Measurements from ENCODE around the gene C22orf15. TPM values are rescaled to one million over a fixed set of nuclear protein-coding genes. Genes with fewer than 3 reads are reported as not detected.

C22orf15 gene
- polyA plus RNA-seq, 6 donors from 2014 or later, result 0.13 to 4.9 (median 1.0) TPM; not detected in 2

DNA sequence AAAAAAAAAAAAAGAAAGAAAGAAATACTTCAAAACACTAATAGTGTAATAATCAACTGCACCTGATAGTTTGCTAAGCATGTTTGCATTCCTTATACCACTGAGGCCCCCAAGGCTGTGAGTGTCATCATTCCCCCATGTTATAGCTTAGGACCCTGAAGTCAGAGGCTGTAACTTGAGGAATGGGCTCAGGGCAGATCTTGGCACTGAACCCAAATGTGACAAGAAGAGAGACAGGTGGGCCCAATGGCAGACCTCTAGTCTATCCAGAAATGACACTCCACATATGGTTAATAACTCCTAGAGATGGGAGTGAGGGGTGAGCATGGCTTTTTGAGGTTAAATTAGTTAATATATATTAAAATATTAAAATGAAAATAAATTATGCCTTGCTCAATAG is 25.1 kb upstream of the C22orf15 start:
- no peak for ATAC-seq (ENCODE audit: low read depth in 2 of 2)

DNA sequence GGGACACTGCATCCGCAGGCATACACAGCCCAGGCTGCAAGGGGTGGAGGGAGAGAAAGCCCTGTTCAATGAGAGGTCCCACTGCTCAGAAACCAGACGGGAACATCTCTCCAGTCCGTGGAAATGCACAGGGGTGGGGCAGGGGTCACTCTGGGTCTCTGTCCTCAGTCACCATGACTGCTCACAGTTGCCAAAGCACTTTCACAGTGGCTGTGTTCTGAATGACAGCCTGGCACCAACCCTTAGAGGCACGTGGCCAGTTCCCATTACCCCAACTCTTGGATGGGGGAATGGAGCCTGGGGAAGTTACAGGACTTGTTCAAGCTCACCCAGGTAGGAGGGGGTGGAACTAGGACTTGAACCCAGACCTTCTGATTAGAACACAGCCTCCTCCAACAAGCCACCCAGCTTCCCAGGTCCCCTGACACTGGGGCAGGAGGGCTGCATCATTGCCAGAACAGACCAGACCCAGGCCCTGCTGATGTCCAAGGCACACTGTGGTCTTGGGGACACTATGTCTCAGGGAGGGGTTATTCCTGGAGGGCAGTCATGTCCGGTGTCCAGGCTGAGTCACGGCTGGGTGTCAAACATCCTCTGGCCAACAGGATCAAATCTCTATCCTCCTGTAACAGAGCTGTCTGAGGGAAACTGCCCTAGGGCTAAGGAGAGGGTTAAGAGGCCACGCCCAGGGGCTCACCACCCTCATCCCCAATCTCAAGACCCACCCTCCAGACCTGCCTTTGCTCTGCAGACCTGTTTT is 20.1 kb upstream of the C22orf15 start:
- ATAC-seq (ENCODE audit: low read depth in 2 of 2) (no peak), DNase-seq (no peak)
- Mint-ChIP-seq H3K36me3 (peaks cover 16 to 24% of the 10 kb centered on the region in 2 donors), H3K27me3 (no peaks in the 10 kb centered on the region), H3K27ac (no peak overlapping the region), H3K4me1 (peaks cover 11 to 15% (median 13%) of the 10 kb centered on the region in 3 donors), H3K4me3 (no peak overlapping the region), H3K9me3 (peaks cover 0 to 4% (median 0%) of the 10 kb centered on the region in 7 donors)

More for the DNA sequence above, 25.1 kb upstream of the C22orf15 start:
- Mint-ChIP-seq H3K27me3 (no peaks in the 10 kb centered on the region), H3K27ac (no peak overlapping the region), H3K36me3 (no peaks in the 10 kb centered on the region), H3K9me3 (no peaks in the 10 kb centered on the region), H3K4me1 (peaks cover 0 to 9% (median 7%) of the 10 kb centered on the region in 3 donors), H3K4me3 (no peak overlapping the region)
- no peak for DNase-seq

DNA sequence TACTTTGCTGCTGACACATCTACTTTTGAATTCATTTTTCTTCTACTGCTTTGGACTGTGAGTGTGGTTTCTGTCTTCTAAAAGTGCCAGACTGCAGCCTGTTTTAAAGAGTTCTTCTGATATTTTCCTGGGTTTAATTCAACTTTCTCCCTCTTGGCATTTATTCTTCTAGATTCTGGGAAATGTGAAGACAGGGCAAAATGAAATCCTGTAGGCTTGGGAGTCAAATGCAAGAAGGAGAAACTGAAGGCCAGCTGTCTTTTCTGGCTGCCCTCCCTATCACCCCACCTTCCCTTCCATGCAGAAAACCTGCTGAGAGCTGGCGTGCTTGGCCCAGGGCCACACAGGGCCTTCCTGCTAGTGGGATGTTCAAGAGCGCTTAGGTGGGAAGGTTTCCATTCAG is 19.5 kb upstream of the C22orf15 start:
- Mint-ChIP-seq H3K9me3 (peaks cover 0 to 4% (median 0%) of the 10 kb centered on the region in 7 donors), H3K27ac (peak overlapping the region in 1 of 6 donors; percentile 56), H3K36me3 (peaks cover 16 to 24% of the 10 kb centered on the region in 2 donors), H3K4me3 (no peak overlapping the region), H3K4me1 (peaks cover 13 to 15% (median 13%) of the 10 kb centered on the region in 3 donors), H3K27me3 (no peaks in the 10 kb centered on the region)
- DNase-seq, result no peak
- ATAC-seq (ENCODE audit: low read depth in 2 of 2), result no peak

DNA sequence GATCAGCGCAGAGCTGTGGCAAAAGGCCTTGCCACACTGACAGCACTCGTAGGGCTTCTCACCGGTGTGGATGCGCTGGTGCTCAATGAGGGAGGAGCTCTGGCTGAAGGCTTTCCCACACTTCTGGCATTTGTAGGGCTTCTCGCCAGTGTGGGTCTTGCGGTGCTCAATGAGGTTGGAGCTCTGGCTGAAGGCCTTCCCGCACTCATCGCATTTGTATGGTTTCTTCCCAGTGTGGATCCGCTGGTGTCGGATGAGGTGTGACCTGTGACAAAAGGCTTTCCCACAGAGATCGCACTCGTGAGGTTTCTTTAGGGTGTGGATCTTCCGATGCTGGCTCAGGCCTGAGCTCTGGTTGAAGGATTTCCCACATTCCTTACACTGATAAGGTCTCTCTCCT is 18.8 kb upstream of the C22orf15 start:
- H3K9me3 Mint-ChIP-seq, result peaks cover 0 to 4% (median 0%) of the 10 kb centered on the region in 7 donors
- no peaks in the 10 kb centered on the region for H3K27me3 Mint-ChIP-seq
- ATAC-seq (ENCODE audit: low read depth in 2 of 2), result no peak
- H3K36me3 Mint-ChIP-seq, result peaks cover 16 to 24% of the 10 kb centered on the region in 2 donors
- H3K4me1 Mint-ChIP-seq, result peaks cover 13 to 15% (median 13%) of the 10 kb centered on the region in 3 donors
- no peak for DNase-seq
- H3K4me3 Mint-ChIP-seq, result peak overlapping the region in 1 of 8 donors; percentile 43
- no peak overlapping the region for H3K27ac Mint-ChIP-seq

DNA sequence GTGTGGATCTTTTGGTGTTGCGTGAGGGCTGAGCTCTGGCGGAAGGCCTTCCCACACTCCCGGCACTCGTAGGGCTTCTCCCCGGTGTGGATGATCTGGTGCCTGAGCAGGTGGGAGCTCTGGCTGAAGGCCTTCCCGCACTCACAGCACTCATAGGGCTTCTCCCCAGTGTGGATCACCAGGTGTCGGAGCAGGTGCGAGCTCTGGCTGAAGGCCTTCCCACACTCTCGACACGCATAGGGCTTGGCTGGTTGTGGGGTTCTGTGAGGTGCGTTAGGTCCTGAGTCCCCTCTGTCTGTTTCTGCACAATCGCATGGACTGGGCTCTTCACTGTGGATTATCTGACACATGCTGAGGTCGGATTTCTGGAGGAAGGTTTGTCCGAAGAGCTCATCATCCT is 18.3 kb upstream of the C22orf15 start:
- Mint-ChIP-seq H3K27ac (peak overlapping the region in 2 of 6 donors; percentile 19 to 61), H3K36me3 (peaks cover 16 to 24% of the 10 kb centered on the region in 2 donors), H3K4me3 (no peak overlapping the region), H3K9me3 (peaks cover 0 to 4% (median 0%) of the 10 kb centered on the region in 7 donors), H3K4me1 (peaks cover 13 to 16% (median 13%) of the 10 kb centered on the region in 3 donors), H3K27me3 (no peaks in the 10 kb centered on the region)
- DNase-seq (no peak), ATAC-seq (ENCODE audit: low read depth in 2 of 2) (no peak)

DNA sequence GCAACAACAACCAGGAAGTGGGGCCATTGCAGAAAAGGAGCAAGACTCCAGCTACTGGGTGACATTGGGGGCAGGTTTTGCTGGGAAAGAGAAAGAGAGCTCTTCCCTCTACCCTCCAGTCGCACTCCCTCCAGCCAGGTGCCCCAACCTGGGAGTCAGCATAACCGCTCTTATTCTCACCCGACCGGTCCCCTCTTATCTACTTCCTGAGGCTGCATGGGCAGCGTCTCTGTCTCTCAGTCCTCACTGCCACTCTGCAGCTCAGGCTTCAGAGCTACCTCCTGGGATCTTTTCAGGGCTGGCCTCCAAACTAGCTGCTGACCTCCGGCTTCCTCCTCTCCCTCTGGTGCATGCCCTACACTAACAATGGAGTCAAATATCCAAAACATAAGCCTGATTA is 17.0 kb upstream of the C22orf15 start:
- H3K27me3 Mint-ChIP-seq, result no peaks in the 10 kb centered on the region
- peaks cover 25 to 28% (median 26%) of the 10 kb centered on the region in 3 donors for H3K4me1 Mint-ChIP-seq
- peaks cover 16 to 24% of the 10 kb centered on the region in 2 donors for H3K36me3 Mint-ChIP-seq
- DNase-seq (no peak), ATAC-seq (ENCODE audit: low read depth in 2 of 2) (no peak)
- no peak overlapping the region for H3K4me3 Mint-ChIP-seq
- H3K27ac Mint-ChIP-seq, result peak overlapping the region in 2 of 6 donors; percentile 66 to 81
- peaks cover 0 to 4% (median 0%) of the 10 kb centered on the region in 7 donors for H3K9me3 Mint-ChIP-seq

DNA sequence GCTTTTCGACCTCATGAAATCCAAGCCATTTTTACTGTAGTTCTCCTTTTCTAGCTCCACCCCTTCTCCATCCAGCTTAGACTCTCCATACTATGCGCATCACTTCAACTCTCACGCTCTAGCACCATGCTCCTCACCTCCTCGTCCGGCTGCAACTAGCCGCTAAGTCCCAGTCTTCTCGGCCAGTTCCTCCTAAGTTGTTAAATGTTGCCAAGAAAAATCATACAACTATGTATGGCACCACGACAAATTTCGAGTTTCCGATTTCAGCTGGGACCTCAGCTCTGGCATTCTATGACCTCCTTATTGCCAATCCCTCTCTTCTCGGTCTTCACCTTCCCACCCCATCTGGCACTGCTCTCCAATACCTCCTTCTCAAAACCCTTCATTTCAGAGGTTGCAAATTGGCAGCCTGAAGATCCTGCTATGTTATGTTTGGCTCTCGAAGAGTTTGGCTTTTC is 12.9 kb upstream of the C22orf15 start:
- H3K27me3 Mint-ChIP-seq, result no peaks in the 10 kb centered on the region
- ATAC-seq (ENCODE audit: low read depth in 2 of 2), result no peak
- H3K4me3 Mint-ChIP-seq, result peak overlapping the region; percentile 0 to 93 (median 84)
- H3K27ac Mint-ChIP-seq, result peak overlapping the region in 5 of 6 donors; percentile 27 to 99 (median 76)
- H3K4me1 Mint-ChIP-seq, result peaks cover 44 to 61% (median 52%) of the 10 kb centered on the region in 3 donors
- peaks cover 4% of the 10 kb centered on the region in 2 donors for H3K36me3 Mint-ChIP-seq
- H3K9me3 Mint-ChIP-seq, result peaks cover 0 to under 1% (median 0%) of the 10 kb centered on the region in 7 donors
- no peak for DNase-seq

DNA sequence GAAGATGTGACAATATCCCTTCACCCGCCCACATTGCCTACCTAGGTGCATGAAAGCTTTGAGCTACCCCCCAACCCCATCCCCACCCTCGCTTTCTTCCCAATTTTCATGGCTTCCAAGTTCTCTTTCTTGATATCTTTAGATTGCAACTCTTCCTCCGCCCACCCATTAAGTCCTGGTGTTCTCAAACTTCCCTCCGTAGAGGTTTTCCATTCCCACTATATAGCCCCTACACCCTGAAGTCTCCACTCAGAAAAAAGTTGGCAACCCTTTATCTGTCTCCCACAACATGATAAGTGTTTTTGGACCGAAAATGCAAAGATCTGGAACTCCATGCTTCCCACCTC is 12.4 kb upstream of the C22orf15 start:
- Mint-ChIP-seq H3K36me3 (no peaks in the 10 kb centered on the region), H3K27me3 (no peaks in the 10 kb centered on the region), H3K4me3 (peak overlapping the region; percentile 79 to 93 (median 88))

DNA sequence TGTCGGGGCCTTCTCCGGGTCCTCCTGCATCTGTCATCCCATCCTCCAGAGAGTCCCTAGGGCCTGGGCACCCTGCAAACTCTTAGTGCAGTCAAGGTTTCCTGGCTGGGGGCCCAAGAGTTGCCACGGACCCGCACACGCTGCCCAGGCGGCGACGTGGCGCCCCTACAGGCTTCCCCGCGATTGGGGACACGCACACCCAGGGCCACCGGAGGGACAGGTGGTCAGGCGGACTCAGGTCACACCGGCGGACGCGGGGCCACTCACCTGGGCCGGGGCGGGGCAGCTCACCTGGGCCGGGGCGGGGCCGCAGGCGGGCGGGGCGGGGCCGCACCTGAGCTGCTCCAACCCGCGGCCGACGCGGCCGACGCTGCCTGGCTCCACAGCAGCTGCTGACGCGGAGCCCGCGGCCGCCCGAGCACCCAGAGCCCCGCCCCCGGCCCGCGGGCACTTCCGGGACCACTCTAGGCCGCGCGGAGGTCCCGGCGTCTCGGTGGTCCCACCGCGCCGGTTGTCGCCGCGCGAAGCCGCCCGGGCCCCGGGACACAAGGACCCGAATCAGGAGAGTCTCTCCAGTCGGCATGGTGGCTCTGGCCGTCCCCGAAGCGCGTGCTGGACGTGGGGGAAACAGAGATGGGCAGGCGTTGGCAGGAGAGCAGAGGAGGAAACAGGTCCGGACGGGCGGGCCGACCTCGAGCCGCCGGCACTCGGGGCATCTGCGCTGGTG is 11.9 kb upstream of the C22orf15 start, which contains the start of gene ZNF70:
TSS of gene ZNF70 (minus strand) at position 399 of the 727 bp plus-strand sequence. CDS start 5,972 bp downstream, outside the sequence.
- DNase-seq, result peak; percentile 86
- Mint-ChIP-seq H3K27me3 (no peaks in the 10 kb centered on the region), H3K4me1 (peaks cover 50 to 68% (median 60%) of the 10 kb centered on the region in 3 donors), H3K36me3 (no peaks in the 10 kb centered on the region), H3K27ac (peak within 1 kb of the TSS; percentile 99 to 100 (median 100)), H3K9me3 (no peaks in the 10 kb centered on the region), H3K4me3 (peak within 1 kb of the TSS; percentile 91 to 99 (median 97))
- peak; percentile 56 to 62 for ATAC-seq (ENCODE audit: low read depth in 2 of 2)

More for the DNA sequence above, 12.4 kb upstream of the C22orf15 start:
- Mint-ChIP-seq H3K27ac (peak overlapping the region; percentile 70 to 100 (median 85)), H3K4me1 (peaks cover 45 to 65% (median 57%) of the 10 kb centered on the region in 3 donors), H3K9me3 (no peaks in the 10 kb centered on the region)
- DNase-seq (no peak), ATAC-seq (ENCODE audit: low read depth in 2 of 2) (no peak)

DNA sequence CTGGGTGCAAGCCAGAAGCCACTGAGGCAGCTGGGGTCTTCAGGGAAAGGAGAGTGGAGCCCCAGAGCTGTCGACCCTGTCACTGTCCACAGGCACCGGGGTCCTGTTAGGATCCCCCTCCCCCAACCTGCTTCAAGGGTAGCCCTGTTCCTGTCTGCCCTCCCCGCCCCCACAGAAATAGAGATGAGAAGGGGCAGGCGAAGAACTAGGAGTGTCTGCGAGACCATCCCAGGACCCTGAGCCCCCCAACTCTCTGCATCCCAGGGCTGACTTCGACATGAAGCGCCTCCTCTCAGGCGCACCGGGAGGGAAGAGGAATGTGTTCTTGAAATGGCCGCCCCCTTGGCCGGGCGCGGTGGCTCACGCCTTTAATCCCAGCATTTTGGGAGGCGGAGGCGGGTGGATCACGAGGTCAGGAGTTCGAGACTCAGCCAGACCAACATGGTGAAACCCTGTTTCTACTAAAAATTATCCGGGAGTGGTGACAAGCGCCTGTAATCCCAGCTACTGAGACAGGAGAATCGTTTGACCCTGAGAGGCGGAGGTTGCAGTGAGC is 11.3 kb upstream of the C22orf15 start:
- ATAC-seq (ENCODE audit: low read depth in 2 of 2) (no peak), DNase-seq (no peak)
- peak overlapping the region; percentile 91 to 99 (median 97) for H3K4me3 Mint-ChIP-seq
- no peaks in the 10 kb centered on the region for H3K9me3 Mint-ChIP-seq
- H3K27me3 Mint-ChIP-seq, result no peaks in the 10 kb centered on the region
- peak overlapping the region; percentile 99 to 100 (median 100) for H3K27ac Mint-ChIP-seq
- no peaks in the 10 kb centered on the region for H3K36me3 Mint-ChIP-seq
- peaks cover 47 to 67% (median 62%) of the 10 kb centered on the region in 3 donors for H3K4me1 Mint-ChIP-seq

DNA sequence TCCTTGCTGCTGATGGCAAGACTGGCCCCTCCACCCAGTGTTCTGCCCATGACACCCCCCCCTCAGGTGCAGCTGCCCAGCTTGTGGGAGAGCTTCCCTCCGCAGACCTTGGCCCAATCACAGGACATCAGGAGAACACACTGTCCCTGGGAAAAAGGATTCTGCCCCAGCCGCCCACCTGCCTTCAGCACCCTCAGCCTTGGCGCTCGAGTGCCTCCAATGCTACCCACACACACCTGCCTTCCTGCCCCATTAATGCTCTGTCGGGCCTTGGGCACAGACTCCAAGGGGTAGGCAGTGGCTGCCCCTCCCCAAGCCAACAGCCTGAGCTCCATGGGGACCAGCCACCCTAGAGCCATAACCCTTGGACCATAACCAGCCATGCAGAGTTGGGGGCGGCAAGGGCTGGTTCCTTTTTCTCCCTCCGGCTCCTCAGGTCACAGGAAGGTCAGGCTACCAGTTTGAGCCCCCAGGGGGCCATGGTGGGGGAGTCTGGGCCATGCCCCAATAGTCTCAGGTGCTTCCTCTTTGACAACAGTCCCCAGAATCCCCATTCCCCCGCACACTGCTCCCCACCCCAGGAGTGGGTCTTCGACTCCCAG is 10.6 kb upstream of the C22orf15 start:
- H3K27ac Mint-ChIP-seq, result peak overlapping the region; percentile 99 to 100 (median 100)
- DNase-seq, result peak; percentile 97
- peak overlapping the region; percentile 91 to 99 (median 97) for H3K4me3 Mint-ChIP-seq
- H3K36me3 Mint-ChIP-seq, result no peaks in the 10 kb centered on the region
- peak; percentile 73 to 74 for ATAC-seq (ENCODE audit: low read depth in 2 of 2)
- H3K9me3 Mint-ChIP-seq, result no peaks in the 10 kb centered on the region
- H3K4me1 Mint-ChIP-seq, result peaks cover 49 to 67% (median 66%) of the 10 kb centered on the region in 3 donors
- H3K27me3 Mint-ChIP-seq, result no peaks in the 10 kb centered on the region

DNA sequence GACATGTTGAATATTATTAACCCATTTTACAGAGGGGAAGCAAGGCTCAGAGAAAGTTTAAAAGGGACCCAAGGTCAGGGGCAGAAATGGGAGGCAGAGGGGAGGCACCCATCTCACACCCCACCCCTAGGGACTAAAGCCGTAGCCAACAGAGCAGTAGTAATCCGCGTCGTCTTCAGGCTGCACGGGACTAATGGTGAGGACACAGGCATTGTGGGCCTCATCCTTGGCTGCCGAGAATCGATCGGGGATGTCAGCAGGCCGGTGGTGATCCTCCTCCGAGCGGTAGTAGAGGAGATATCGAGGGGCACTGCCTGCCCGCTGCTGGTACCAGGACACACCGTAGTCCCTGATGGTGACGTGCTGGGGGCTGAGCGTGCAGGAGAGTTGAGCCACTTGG is 10.0 kb upstream of the C22orf15 start:
- peak; percentile 47 to 48 for ATAC-seq (ENCODE audit: low read depth in 2 of 2)

More for the DNA sequence above, 10.0 kb upstream of the C22orf15 start:
- Mint-ChIP-seq H3K4me1 (peaks cover 53 to 73% (median 72%) of the 10 kb centered on the region in 3 donors), H3K36me3 (no peaks in the 10 kb centered on the region), H3K27ac (peak overlapping the region; percentile 99 to 100 (median 100)), H3K27me3 (no peaks in the 10 kb centered on the region), H3K9me3 (no peaks in the 10 kb centered on the region), H3K4me3 (peak overlapping the region; percentile 91 to 99 (median 97))
- no peak for DNase-seq
